Gastroesophageal sphincter (tissue), 4 donors: ENCODE data around the gene RBM4B. TPM values are rescaled to one million over a fixed set of nuclear protein-coding genes. Genes with fewer than 3 reads are reported as not detected.

Experiments
- ATAC-seq: fragments of 150-250 bp; one replicate; pipeline ENCODE4 v1.9.1; 2016; ENCODE audit warnings: mild to moderate bottlenecking, moderate library complexity
- H3K27ac ChIP-seq, 4 donors: fragments of 200-600 bp; sonication (generic) in 3 of 4; 1 replicate in 3 of 4; 2 replicates in 1 of 4; pipeline ENCODE4 v1.5.1; 2016 to 2019
- H3K27me3 ChIP-seq: fragments of 200-600 bp; sonication (generic); one replicate; pipeline ENCODE4 v1.5.1; 2019
- H3K36me3 ChIP-seq, 2 donors: fragments of 200-600 bp; sonication (generic); one replicate each; pipeline ENCODE4 v1.5.1; 2019; ENCODE audit warnings: control low read depth in 1 of 2
- H3K4me1 ChIP-seq, 3 donors: fragments of 200-600 bp; sonication (generic); 1 replicate in 2 of 3; 2 replicates in 1 of 3; pipeline ENCODE4 v1.5.1; 2016 to 2019; ENCODE audit warnings: control low read depth in 2 of 3
- H3K4me3 ChIP-seq, 2 donors: fragments of 200-600 bp; sonication (generic); one replicate each; pipeline ENCODE4 v1.5.1; 2019; ENCODE audit warnings: mild to moderate bottlenecking in 1 of 2, moderate library complexity in 1 of 2
- H3K9me3 ChIP-seq, 3 donors: fragments of 200-600 bp; sonication (generic); one replicate each; pipeline ENCODE4 v1.5.1; 2017 to 2019; ENCODE audit warnings: control low read depth in 2 of 3
- CTCF ChIP-seq, 4 experiments: fragments of 200-600 bp in 2 of 4; fragments of 450-650 bp in 2 of 4; sonication (generic) in 1 of 4; IDR thresholded peaks; one replicate each; pipeline ENCODE4 v1.5.1; 2017 to 2019; ENCODE audit warnings: antibody characterized with exemption in 4 of 4, mild to moderate bottlenecking in 2 of 4, moderate library complexity in 2 of 4
- EP300 ChIP-seq: sonication (generic); formaldehyde crosslinking; IDR thresholded peaks from one replicate; pipeline ENCODE4 v1.6.1; 2017; ENCODE audit warnings: antibody characterized with exemption, mild to moderate bottlenecking
- POLR2A ChIP-seq, 2 donors: fragments of 450-650 bp; IDR thresholded peaks; one replicate each; pipeline ENCODE4 v1.6.1; 2017; ENCODE audit warnings: antibody characterized with exemption in 2 of 2, mild to moderate bottlenecking in 2 of 2, moderate library complexity in 1 of 2
- POLR2AphosphoS5 ChIP-seq: sonication (generic); formaldehyde crosslinking; IDR thresholded peaks from one replicate; pipeline ENCODE4 v1.6.1; 2017; ENCODE audit warnings: antibody characterized with exemption
- WGBS, 2 donors: methylation state at CpG; one replicate each; pipeline ENCODE4 v1.1.5; 2018; ENCODE audit warnings: low coverage in 1 of 2; 5-methylcytosine and 5-hydroxymethylcytosine counted together
- total RNA-seq, 4 donors: library from RNA; depleted of rRNA; stranded (reverse); fragments of >200 nt; gene quantifications; one replicate each; pipeline ENCODE4 v1.1.0, GENCODE V29; 2016

RBM4B gene
- total RNA-seq, 4 donors from 2014 or later = 10.7 to 28.2 (median 12.3) TPM

- 100% methylated on average over 1 of the region's 18 CpGs; no CpG with 5 or more reads in 1 of the 2 donors for WGBS, 2 donors
- no peaks in the 10 kb centered on the region for H3K9me3 ChIP-seq
- H3K4me1 ChIP-seq = peaks cover 0 to 5% (median 0%) of the 10 kb centered on the region in 3 donors
- no peak for TF ChIP-seq POLR2AphosphoS5
- no peak for TF ChIP-seq CTCF (IDR thresholded peaks at IDR 0.05)
- no peak for TF ChIP-seq EP300
- no peak for TF ChIP-seq POLR2A (IDR thresholded peaks at IDR 0.05)
- no peak overlapping the region for H3K4me3 ChIP-seq
- H3K36me3 ChIP-seq = no peaks in the 10 kb centered on the region
- H3K27me3 ChIP-seq = no peaks in the 10 kb centered on the region
- no peak overlapping the region for H3K27ac ChIP-seq
- ATAC-seq = no peak
These were observed 14.8 kb upstream of the RBM4B start for GRCh38 chr11:66692446-66692845.

GRCh38 chr11:66691311-66691980 is 13.8 kb upstream of the RBM4B start:
- TF ChIP-seq EP300 = no peak
- TF ChIP-seq POLR2AphosphoS5 = no peak
- no peak for TF ChIP-seq CTCF (IDR thresholded peaks at IDR 0.05)
- no peak for TF ChIP-seq POLR2A (IDR thresholded peaks at IDR 0.05)
- Histone ChIP-seq H3K27me3 (no peaks in the 10 kb centered on the region), H3K4me1 (peaks cover 0 to 5% (median 0%) of the 10 kb centered on the region in 3 donors), H3K27ac (no peak overlapping the region), H3K9me3 (no peaks in the 10 kb centered on the region), H3K4me3 (no peak overlapping the region), H3K36me3 (no peaks in the 10 kb centered on the region)
- WGBS, 2 donors = 85 to 93% methylated on average over 3 to 6 of the region's 38 CpGs
- no peak for ATAC-seq

- ATAC-seq = no peak
- no peak for TF ChIP-seq EP300
- TF ChIP-seq POLR2A (IDR thresholded peaks at IDR 0.05) = no peak
- no peak for TF ChIP-seq POLR2AphosphoS5
- no peak for TF ChIP-seq CTCF (IDR thresholded peaks at IDR 0.05)
- peaks cover 0 to 3% (median 0%) of the 10 kb centered on the region in 3 donors for H3K4me1 ChIP-seq
- H3K27ac ChIP-seq = no peak overlapping the region
- H3K36me3 ChIP-seq = no peaks in the 10 kb centered on the region
- H3K4me3 ChIP-seq = no peak overlapping the region
- WGBS, 2 donors = 92 to 95% methylated on average over 2 to 7 of the region's 32 CpGs
- no peaks in the 10 kb centered on the region for H3K9me3 ChIP-seq
- no peaks in the 10 kb centered on the region for H3K27me3 ChIP-seq
These were observed 12.2 kb upstream of the RBM4B start for GRCh38 chr11:66689661-66690590.

- Histone ChIP-seq H3K9me3 (no peaks in the 10 kb centered on the region), H3K27ac (no peak overlapping the region), H3K4me3 (no peak overlapping the region), H3K36me3 (no peaks in the 10 kb centered on the region), H3K27me3 (no peaks in the 10 kb centered on the region), H3K4me1 (no peaks in the 10 kb centered on the region)
- no peak for TF ChIP-seq POLR2AphosphoS5
- no peak for TF ChIP-seq POLR2A (IDR thresholded peaks at IDR 0.05)
- no peak for TF ChIP-seq EP300
- TF ChIP-seq CTCF (IDR thresholded peaks at IDR 0.05) = no peak
- 69 to 70% methylated on average over 3 to 8 of the region's 28 CpGs for WGBS, 2 donors
- no peak for ATAC-seq
These were observed 11.2 kb upstream of the RBM4B start for GRCh38 chr11:66688561-66689534.
